HepG2 (cell line): ENCODE results near the gene PSD. TPM values are rescaled to one million over a fixed set of nuclear protein-coding genes. Genes with fewer than 3 reads are reported as not detected.

Experiments used
- GMEB1 ChIP-seq: sonication (generic); formaldehyde crosslinking; IDR thresholded peaks from 2 replicates; pipeline ENCODE4 v1.5.1; 2020; ENCODE audit warnings: missing genetic modification reagents, mild to moderate bottlenecking, borderline replicate concordance
- HDAC6 ChIP-seq: fragments of 200-600 bp; sonication (generic); IDR thresholded peaks from 2 replicates; pipeline ENCODE4 v1.7.0; 2017; ENCODE audit warnings: mild to moderate bottlenecking, antibody characterized with exemption, low read length, low read depth
- MIER3 ChIP-seq: IDR thresholded peaks from 2 replicates; pipeline ENCODE4 v1.6.1; 2016; ENCODE audit warnings: missing compliant biosample characterization, borderline replicate concordance
- ONECUT2 ChIP-seq: sonication (generic); formaldehyde crosslinking; IDR thresholded peaks from 2 replicates; pipeline ENCODE4 v1.4.0; 2020; ENCODE audit warnings: missing genetic modification reagents
- PAF1 ChIP-seq: IDR thresholded peaks from 2 replicates; pipeline ENCODE4 v1.6.1; 2016; ENCODE audit warnings: missing genetic modification reagents, missing compliant biosample characterization
- POGZ ChIP-seq: sonication (generic); formaldehyde crosslinking; IDR thresholded peaks from 2 replicates; pipeline ENCODE4 v1.4.0; 2020; ENCODE audit warnings: mild to moderate bottlenecking, missing genetic modification reagents
- RAD21 ChIP-seq: fragments of 450-650 bp; formaldehyde crosslinking; IDR thresholded peaks from 2 replicates; pipeline ENCODE4 v1.5.0; 2020; ENCODE audit warnings: mild to moderate bottlenecking
- SCMH1 ChIP-seq: sonication (generic); formaldehyde crosslinking; IDR thresholded peaks from 2 replicates; pipeline ENCODE4 v1.9.0; 2021; ENCODE audit warnings: missing genetic modification reagents, mild to moderate bottlenecking, borderline replicate concordance
- SKI ChIP-seq: fragments of 450-650 bp; IDR thresholded peaks from one replicate; pipeline ENCODE4 v1.6.1; 2018; ENCODE audit warnings: mild to moderate bottlenecking; ENCODE audit not compliant: partially characterized antibody
- SKIL ChIP-seq: sonication (generic); formaldehyde crosslinking; IDR thresholded peaks from 2 replicates; pipeline ENCODE4 v1.8.0; 2022; ENCODE audit warnings: missing genetic modification reagents, mild to moderate bottlenecking, moderate library complexity, borderline replicate concordance
- SMAD9 ChIP-seq: sonication (generic); formaldehyde crosslinking; IDR thresholded peaks from 2 replicates; pipeline ENCODE4 v1.5.1; 2020; ENCODE audit warnings: mild to moderate bottlenecking, missing genetic modification reagents
- TEAD2 ChIP-seq: sonication (generic); formaldehyde crosslinking; IDR thresholded peaks from 2 replicates; pipeline ENCODE4 v1.9.0; 2021; ENCODE audit warnings: missing genetic modification reagents
- TOE1 ChIP-seq: sonication (generic); formaldehyde crosslinking; IDR thresholded peaks from 2 replicates; pipeline ENCODE4 v1.4.0; 2020; ENCODE audit warnings: mild to moderate bottlenecking, missing genetic modification reagents
- U2AF2 ChIP-seq: fragments of 200-400 bp; formaldehyde crosslinking; IDR thresholded peaks from 2 replicates; pipeline ENCODE4 v1.6.1; 2017; ENCODE audit warnings: low read depth, mild to moderate bottlenecking, low read length
- ZKSCAN8 ChIP-seq: IDR thresholded peaks from 2 replicates; pipeline ENCODE4 v1.6.1; 2016; ENCODE audit warnings: borderline replicate concordance, missing genetic modification reagents, missing compliant biosample characterization
- ZNF138 ChIP-seq: sonication (generic); formaldehyde crosslinking; IDR thresholded peaks from 2 replicates; pipeline ENCODE4 v1.5.0; 2020; ENCODE audit warnings: mild to moderate bottlenecking, low read depth, missing genetic modification reagents
- ZNF224 ChIP-seq: sonication (generic); formaldehyde crosslinking; IDR thresholded peaks from 2 replicates; pipeline ENCODE4 v1.5.0; 2020; ENCODE audit warnings: mild to moderate bottlenecking, missing genetic modification reagents
- ZNF256 ChIP-seq: sonication (generic); formaldehyde crosslinking; conservative IDR thresholded peaks from 2 replicates; pipeline ENCODE4 v1.4.0; 2020; ENCODE audit warnings: missing genetic modification reagents
- ZNF3 ChIP-seq: IDR thresholded peaks from 2 replicates; pipeline ENCODE4 v1.7.0; 2017; ENCODE audit warnings: inconsistent platforms
- ZNF367 ChIP-seq: sonication (generic); formaldehyde crosslinking; IDR thresholded peaks from 2 replicates; pipeline ENCODE4 v1.4.0; 2020; ENCODE audit warnings: missing genetic modification reagents, borderline replicate concordance
- ZNF543 ChIP-seq: sonication (generic); formaldehyde crosslinking; IDR thresholded peaks from 2 replicates; pipeline ENCODE4 v1.4.0; 2020; ENCODE audit warnings: mild to moderate bottlenecking, missing genetic modification reagents
- ZNF546 ChIP-seq: sonication (generic); formaldehyde crosslinking; conservative IDR thresholded peaks from 2 replicates; pipeline ENCODE4 v1.8.1; 2023; ENCODE audit warnings: mild to moderate bottlenecking, missing genetic modification reagents
- ZNF704 ChIP-seq: sonication (generic); formaldehyde crosslinking; IDR thresholded peaks from 2 replicates; pipeline ENCODE4 v1.8.1; 2023; ENCODE audit warnings: mild to moderate bottlenecking, inconsistent platforms, moderate library complexity, missing genetic modification reagents, borderline replicate concordance
- ZNF784 ChIP-seq: sonication (generic); formaldehyde crosslinking; IDR thresholded peaks from 2 replicates; pipeline ENCODE4 v1.5.1; 2020; ENCODE audit warnings: missing genetic modification reagents, mild to moderate bottlenecking, borderline replicate concordance
- ZNF816 ChIP-seq: sonication (generic); formaldehyde crosslinking; IDR thresholded peaks from 2 replicates; pipeline ENCODE4 v1.8.0; 2022; ENCODE audit warnings: missing genetic modification reagents, mild to moderate bottlenecking, borderline replicate concordance
- polyA plus RNA-seq, 8 experiments: library from polyadenylated mRNA; depleted of rRNA in 3 of 8; stranded (reverse) in 7 of 8; unstranded in 1 of 8; fragments of >200 nt; fragmentation: Illumina TruSeq in 4 of 8; extraction: Trizol in 4 of 8; gene quantifications; 2 replicates each; pipeline versions ENCODE4 v1.2.1 to v1.2.3, GENCODE V29; 2011 to 2016; ENCODE audit warnings: low read depth in 4 of 8, missing spikeins in 1 of 8, mixed read lengths in 1 of 8; ENCODE audit not compliant: insufficient read depth in 1 of 8
- total RNA-seq, 5 experiments: library from RNA; depleted of rRNA; stranded (reverse); fragments of >200 nt; fragmentation: Illumina TruSeq; extraction: Trizol; gene quantifications; 2 replicates each; pipeline ENCODE4 v1.2.3, GENCODE V29; 2016; ENCODE audit warnings: low read depth in 1 of 5

Gene PSD
- total and polyA plus RNA-seq, 2 of the 13 experiments (the other 11 are each of a cell fraction or from before 2014, with no cell fraction given): 0.35 to 0.58 TPM

GRCh38 chr10:102394079-102394800 is 24.3 kb downstream of the PSD start (continued):
- TF ChIP-seq ZNF256 (CRISPR knock-in tag) (0 out of 2 replicates have a peak, but pooled peaks have one; percentile 29), ZNF543 (CRISPR knock-in tag) (no peak; the same call in 1 of the 2 replicates), HDAC6 (no peak), U2AF2 (no peak), PAF1 (no peak), TEAD2 (CRISPR knock-in tag) (no peak), ZNF138 (no peak), ZNF367 (CRISPR knock-in tag) (no peak), ZNF224 (CRISPR knock-in tag) (0 out of 2 replicates have a peak, but pooled peaks have one; percentile 20), TOE1 (CRISPR knock-in tag) (0 out of 2 replicates have a peak, but pooled peaks have one; percentile 36), GMEB1 (peak; percentile 52; the same call in 1 of the 2 replicates), SCMH1 (CRISPR knock-in tag) (no peak), ZNF3 (CRISPR knock-in tag) (no peak), SKIL (CRISPR knock-in tag) (no peak), MIER3 (CRISPR knock-in tag) (no peak), ZKSCAN8 (CRISPR knock-in tag) (no peak), SKI (no peak), ZNF784 (CRISPR knock-in tag) (0 out of 2 replicates have a peak, but pooled peaks have one; percentile 27), ZNF704 (CRISPR knock-in tag) (peak; percentile 68; the same call in 1 of the 2 replicates), POGZ (0 out of 2 replicates have a peak, but pooled peaks have one; percentile 40), ZNF816 (CRISPR knock-in tag) (no peak; the same call in 1 of the 2 replicates), ONECUT2 (CRISPR knock-in tag) (no peak), RAD21 (CRISPR knock-in tag) (peak; percentile 93), SMAD9 (no peak), ZNF546 (CRISPR knock-in tag) (no peak; the same call in 1 of the 2 replicates)
